DOHH2 (cell line): ENCODE data around the gene SLC8A1.

ENCODE experiments used
- EZH2phosphoT487 ChIP-seq: fragments of 200-600 bp; sonication (generic); IDR thresholded peaks from 2 replicates; pipeline ENCODE4 v1.6.1; 2017; ENCODE audit warnings: borderline replicate concordance, mild to moderate bottlenecking, antibody characterized with exemption, low read length, moderate library complexity, mixed read lengths
- TF ChIP-seq, protein P1 (sequence below): fragments of 200-600 bp; sonication (generic); IDR thresholded peaks from one replicate; pipeline ENCODE4 v1.5.1; 2014; ENCODE audit warnings: antibody characterized with exemption, mild to moderate bottlenecking, low read depth, low read length; ENCODE audit not compliant: poor library complexity, severe bottlenecking

DNA sequence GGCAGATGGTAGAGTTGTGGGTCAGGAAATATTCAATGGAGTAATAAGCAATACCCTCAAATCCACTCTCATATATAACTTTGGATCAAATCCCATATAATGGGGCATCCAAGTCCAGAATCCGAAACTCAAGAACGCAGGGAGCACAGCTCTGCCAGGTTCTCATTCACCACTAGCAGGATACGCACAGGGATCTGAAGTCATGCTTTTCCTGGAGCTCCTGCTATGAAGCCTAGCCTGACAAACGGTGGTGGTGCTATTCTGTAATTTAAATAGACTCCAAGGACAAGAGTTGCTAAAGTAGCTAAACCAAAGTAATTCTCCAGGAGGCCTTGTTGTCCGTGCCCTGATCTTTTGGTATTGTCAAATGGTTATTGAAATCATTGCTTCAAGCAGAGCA is 264.8 kb downstream of the SLC8A1 start:
- TF ChIP-seq, protein P1, sequence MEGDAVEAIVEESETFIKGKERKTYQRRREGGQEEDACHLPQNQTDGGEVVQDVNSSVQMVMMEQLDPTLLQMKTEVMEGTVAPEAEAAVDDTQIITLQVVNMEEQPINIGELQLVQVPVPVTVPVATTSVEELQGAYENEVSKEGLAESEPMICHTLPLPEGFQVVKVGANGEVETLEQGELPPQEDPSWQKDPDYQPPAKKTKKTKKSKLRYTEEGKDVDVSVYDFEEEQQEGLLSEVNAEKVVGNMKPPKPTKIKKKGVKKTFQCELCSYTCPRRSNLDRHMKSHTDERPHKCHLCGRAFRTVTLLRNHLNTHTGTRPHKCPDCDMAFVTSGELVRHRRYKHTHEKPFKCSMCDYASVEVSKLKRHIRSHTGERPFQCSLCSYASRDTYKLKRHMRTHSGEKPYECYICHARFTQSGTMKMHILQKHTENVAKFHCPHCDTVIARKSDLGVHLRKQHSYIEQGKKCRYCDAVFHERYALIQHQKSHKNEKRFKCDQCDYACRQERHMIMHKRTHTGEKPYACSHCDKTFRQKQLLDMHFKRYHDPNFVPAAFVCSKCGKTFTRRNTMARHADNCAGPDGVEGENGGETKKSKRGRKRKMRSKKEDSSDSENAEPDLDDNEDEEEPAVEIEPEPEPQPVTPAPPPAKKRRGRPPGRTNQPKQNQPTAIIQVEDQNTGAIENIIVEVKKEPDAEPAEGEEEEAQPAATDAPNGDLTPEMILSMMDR = no peak
- no peak for TF ChIP-seq EZH2phosphoT487
